Psoas muscle (tissue), 8 donors: ENCODE results near the gene EDA. TPM values are rescaled to one million over a fixed set of nuclear protein-coding genes. Genes with fewer than 3 reads are reported as not detected.

Source experiments
- ATAC-seq, 4 donors: fragments of 200-7000 bp; cut with Tn5 transposase; one replicate each; pipeline ENCODE4 v1.9.1; 2020; ENCODE audit warnings: moderate library complexity in 3 of 4, mild to moderate bottlenecking in 2 of 4
- DNase-seq, 2 donors: peaks; one replicate each; pipeline ENCODE4 v3.0.0-alpha.2; 2020
- H3K27ac ChIP-seq: fragments of 200-600 bp; one replicate; pipeline ENCODE4 v1.8.0; 2022
- H3K27me3 ChIP-seq, 3 donors: fragments of 200-600 bp in 1 of 3; one replicate each; pipeline versions ENCODE4 v1.6.1 to v1.8.0; 2013 to 2022; ENCODE audit warnings: low read length in 2 of 3, mild to moderate bottlenecking in 2 of 3, moderate library complexity in 1 of 3; ENCODE audit not compliant: insufficient read depth in 3 of 3
- H3K36me3 ChIP-seq, 2 donors: fragments of 200-600 bp in 1 of 2; one replicate each; pipeline versions ENCODE4 v1.6.1 to v1.8.0; 2013 to 2022; ENCODE audit warnings: low read depth in 1 of 2, mild to moderate bottlenecking in 1 of 2, moderate library complexity in 1 of 2; ENCODE audit not compliant: insufficient read depth in 1 of 2
- H3K4me1 ChIP-seq: fragments of 200-600 bp; one replicate; pipeline ENCODE4 v1.8.0; 2022
- H3K4me3 ChIP-seq: fragments of 200-600 bp; one replicate; pipeline ENCODE4 v1.8.0; 2022; ENCODE audit warnings: mild to moderate bottlenecking
- H3K9me3 ChIP-seq: fragments of 200-600 bp; one replicate; pipeline ENCODE4 v1.8.0; 2022
- CTCF ChIP-seq: fragments of 200-600 bp; IDR thresholded peaks from one replicate; pipeline ENCODE4 v1.8.0; 2022; ENCODE audit warnings: antibody characterized with exemption
- WGBS, 3 donors: extraction: QIAGEN DNeasy Blood & Tissue Kit; methylation state at CpG; one replicate each; pipeline versions ENCODE4 v1.1.6 to v1.1.7; 2013; 5-methylcytosine and 5-hydroxymethylcytosine counted together
- intact Hi-C, 2 donors: fragments of 100-400 bp; cut with DNase I; formaldehyde crosslinking; loops; one replicate each; pipeline versions ENCODE4 v1.11.0 to v1.14.2; 2022
- polyA plus RNA-seq, 3 donors: library from polyadenylated mRNA; stranded (reverse); fragments of 200-250 nt; gene quantifications; one replicate each; pipeline ENCODE4 v1.2.3, GENCODE V29; 2013
- total RNA-seq, 4 donors: library from RNA; stranded (reverse); fragmentation: NEBNext Ultra II Directional in 2 of 4; extraction: Animal tissue kit (Norgen Biotek cat#: 25700) in 2 of 4; gene quantifications; one replicate each; pipeline versions ENCODE4 v1.2.1 to v1.2.4, GENCODE V29; 2021 to 2023
- donor health status: healthy with polysubstance abuse.
- donor health status: DM: no; HTN: no; CAD: no; lungs with moderate emphysema.
- donor health status: Bipolar disorder and iron deficiency.
- donor health status: healthy.
- donor health status: DM: yes; HTN: yes; CAD: no.
- donor health status: DM: no; HTN: no; CAD: no.
- donor health status: DM: no; HTN: no; CAD: no.
- donor health status: DM: yes; HTN: yes; CAD: no.

EDA gene
- total and polyA plus RNA-seq, 7 donors = 0.49 to 2.5 (median 0.98) TPM

GRCh38 chrX:70042399-70043371 is 426.8 kb downstream of the EDA start:
- no peaks in the 10 kb centered on the region for H3K36me3 ChIP-seq
- ATAC-seq (no peak), DNase-seq (no peak)
- H3K27me3 ChIP-seq = no peaks in the 10 kb centered on the region
- H3K9me3 ChIP-seq = no peaks in the 10 kb centered on the region
- TF ChIP-seq CTCF = no peak
- no peak overlapping the region for H3K27ac ChIP-seq
- 78 to 87% (median 79%) methylated on average over 11 of the region's 11 CpGs for WGBS, 3 donors
- H3K4me1 ChIP-seq = no peaks in the 10 kb centered on the region
- H3K4me3 ChIP-seq = no peak overlapping the region
- intact Hi-C loops = no loop called here

- no peak for ATAC-seq
- intact Hi-C loops = no loop called here
- WGBS, 3 donors = 79 to 100% (median 96%) methylated on average over 9 of the region's 9 CpGs
- Histone ChIP-seq H3K27me3 (peaks cover 0 to 4% (median 0%) of the 10 kb centered on the region in 3 donors), H3K9me3 (no peaks in the 10 kb centered on the region), H3K36me3 (no peaks in the 10 kb centered on the region), H3K4me1 (no peaks in the 10 kb centered on the region), H3K27ac (no peak overlapping the region), H3K4me3 (no peak overlapping the region)
- no peak for TF ChIP-seq CTCF
- DNase-seq = no peak
These were observed 427.8 kb downstream of the EDA start for GRCh38 chrX:70043685-70044084.

GRCh38 chrX:70044541-70045245 is 428.8 kb downstream of the EDA start:
- no peak overlapping the region for H3K4me3 ChIP-seq
- intact Hi-C loops = no loop called here
- no peak for DNase-seq
- no peaks in the 10 kb centered on the region for H3K4me1 ChIP-seq
- H3K9me3 ChIP-seq = no peaks in the 10 kb centered on the region
- H3K36me3 ChIP-seq = no peaks in the 10 kb centered on the region
- TF ChIP-seq CTCF = no peak
- no peak for ATAC-seq
- peaks cover 0 to 6% (median 0%) of the 10 kb centered on the region in 3 donors for H3K27me3 ChIP-seq
- H3K27ac ChIP-seq = no peak overlapping the region
- WGBS, 3 donors = 55 to 82% (median 77%) methylated on average over 2 to 4 of the region's 4 CpGs

- H3K27ac ChIP-seq = no peak overlapping the region
- no peak overlapping the region for H3K4me3 ChIP-seq
- no peak for TF ChIP-seq CTCF
- peaks cover 0 to 12% (median 0%) of the 10 kb centered on the region in 3 donors for H3K27me3 ChIP-seq
- ATAC-seq (no peak), DNase-seq (no peak)
- intact Hi-C loops = no loop called here
- H3K36me3 ChIP-seq = no peaks in the 10 kb centered on the region
- no peaks in the 10 kb centered on the region for H3K4me1 ChIP-seq
- H3K9me3 ChIP-seq = no peaks in the 10 kb centered on the region
These were observed 431.1 kb downstream of the EDA start for GRCh38 chrX:70046978-70047377.
